Measurements from ENCODE around the gene PALS1.
A peak's percentile ranks its signal among the peaks of the same experiment; 100 is the strongest.

PALS1 gene

GRCh38 chr14:67241411-67242167 is at the start of gene PALS1:
TSS of gene PALS1 (plus strand) at chr14:67241435. CDS start at chr14:67279171, 37,736 bp downstream.
- peak; percentile 58 for DNase-seq

- no peak for DNase-seq
These were observed 49.4 kb upstream of the PALS1 start for GRCh38 chr14:67191768-67192290.

GRCh38 chr14:67192366-67192765 is 48.9 kb upstream of the PALS1 start:
- DNase-seq: no peak

- DNase-seq: no peak
These were observed 46.0 kb upstream of the PALS1 start for GRCh38 chr14:67195279-67195678.

- no peak for DNase-seq
These were observed 42.2 kb upstream of the PALS1 start for GRCh38 chr14:67199016-67199415.

- no peak for DNase-seq
These were observed 33.4 kb upstream of the PALS1 start for GRCh38 chr14:67207810-67208209.

GRCh38 chr14:67218126-67218525 is 23.1 kb upstream of the PALS1 start:
- no peak for DNase-seq

GRCh38 chr14:67221248-67221981 is 19.8 kb upstream of the PALS1 start:
- no peak for DNase-seq

GRCh38 chr14:67221982-67222328 is 19.3 kb upstream of the PALS1 start:
- no peak for DNase-seq

GRCh38 chr14:67225523-67225922 is 15.7 kb upstream of the PALS1 start:
- DNase-seq: no peak

GRCh38 chr14:67228325-67228984 is 12.8 kb upstream of the PALS1 start:
- no peak for DNase-seq

- DNase-seq: no peak
These were observed 9.2 kb upstream of the PALS1 start for GRCh38 chr14:67232066-67232465.

GRCh38 chr14:67232621-67233020 is 8.6 kb upstream of the PALS1 start:
- no peak for DNase-seq

GRCh38 chr14:67237591-67237990 is 3.6 kb upstream of the PALS1 start:
- no peak for DNase-seq

GRCh38 chr14:67239582-67239981 is 1.7 kb upstream of the PALS1 start:
- no peak for DNase-seq

- DNase-seq: peak; percentile 47
These were observed 885 bp upstream of the PALS1 start for GRCh38 chr14:67240168-67240932.

- peak; percentile 95 for DNase-seq
These were observed 241 bp upstream of the PALS1 start for GRCh38 chr14:67240978-67241410.

- DNase-seq: no peak
These were observed 859 bp downstream of the PALS1 start for GRCh38 chr14:67242168-67242420.

- DNase-seq: no peak
These were observed 3.9 kb downstream of the PALS1 start for GRCh38 chr14:67245104-67245503.

GRCh38 chr14:67251573-67252226 is 10.5 kb downstream of the PALS1 start:
- no peak for DNase-seq

GRCh38 chr14:67253076-67253635 is 11.9 kb downstream of the PALS1 start:
- DNase-seq: no peak

GRCh38 chr14:67257906-67258305 is 16.7 kb downstream of the PALS1 start:
- no peak for DNase-seq

Measured in activated CD4-positive, alpha-beta T cell treated with anti-CD3 and anti-CD28 coated beads for 48 hours (primary cell).